A549 (cell line): ENCODE results near the gene CDC45. TPM values are rescaled to one million over a fixed set of nuclear protein-coding genes. Genes with fewer than 3 reads are reported as not detected.

ENCODE experiments used
- ATAC-seq, 2 experiments: fragments of 200-7000 bp in 1 of 2; fragments of >200 bp in 1 of 2; cut with Nextera tagmentation in 1 of 2; cut with Tn5 transposase in 1 of 2; 3 replicates each; pipeline versions ENCODE4 v1.8.0 to v1.9.1; 2018 to 2020; ENCODE audit warnings: mild to moderate bottlenecking in 1 of 2, moderate library complexity in 1 of 2
- CTCF ChIA-PET: fragments of 300-600 bp; sonication (Branson Sonifier 250); formaldehyde crosslinking; extraction: SDS; loops from one replicate; lab custom pipeline; 2021; ENCODE audit warnings: antibody characterized with exemption, inconsistent platforms; lab: Yijun Ruan, JAX
- POLR2A ChIA-PET: fragments of 350-600 bp; formaldehyde crosslinking; extraction: SDS; loops from one replicate; lab custom pipeline; 2021; ENCODE audit warnings: antibody characterized with exemption, inconsistent platforms; lab: Yijun Ruan, JAX
- DNase-seq, 2 experiments: peaks; one replicate each; pipeline versions ENCODE4 v3.0.0 to v3.0.0-alpha.2; 2011 to 2016; ENCODE audit warnings: low read depth in 1 of 2, low spot score in 1 of 2
- FAIRE-seq: peaks from 2 replicates; lab custom pipeline; 2011; peaks lifted over from hg19 to GRCh38; lab: Jason Lieb, UNC
- H3K27ac ChIP-seq, 2 experiments: fragments of >200 bp; sonication (Bioruptor Twin); formaldehyde crosslinking; 3 replicates each; pipeline ENCODE4 v1.5.1; 2016 to 2017
- H3K4me1 ChIP-seq: fragments of >200 bp; sonication (Bioruptor Twin); formaldehyde crosslinking; 3 replicates; pipeline ENCODE4 v1.6.1; 2016
- H3K4me2 ChIP-seq: fragments of >200 bp; sonication (Bioruptor Twin); formaldehyde crosslinking; 3 replicates; pipeline ENCODE4 v1.6.1; 2016
- H3K4me3 ChIP-seq: fragments of >200 bp; sonication (Bioruptor Twin); formaldehyde crosslinking; 3 replicates; pipeline ENCODE4 v1.5.1; 2016
- H3K9me3 ChIP-seq: fragments of >200 bp; sonication (Bioruptor Twin); formaldehyde crosslinking; 3 replicates; pipeline ENCODE4 v1.6.1; 2016
- BHLHE40 ChIP-seq: IDR thresholded peaks from 2 replicates; pipeline ENCODE4 v1.6.1; 2012; ENCODE audit warnings: low read depth, low read length, inconsistent platforms
- CBX8 ChIP-seq: fragments of 200-600 bp; sonication (generic); IDR thresholded peaks from 2 replicates; pipeline ENCODE4 v1.6.1; 2016
- CHD2 ChIP-seq: fragments of 150-350 bp; IDR thresholded peaks from 2 replicates; pipeline ENCODE4 v1.6.1; 2014; ENCODE audit warnings: low read length; ENCODE audit not compliant: partially characterized antibody
- EHF ChIP-seq: fragments of 250-450 bp; sonication (Bioruptor Pico); IDR thresholded peaks from 2 replicates; pipeline ENCODE4 v1.5.0; 2020; ENCODE audit warnings: mild to moderate bottlenecking
- FOSL2 ChIP-seq, 2 experiments: fragments of 450-650 bp in 1 of 2; fragments of >200 bp in 1 of 2; sonication (Bioruptor Twin) in 1 of 2; formaldehyde crosslinking; IDR thresholded peaks; 2 replicates each; pipeline versions ENCODE4 v1.5.0 to v1.6.1; 2016 to 2020; ENCODE audit warnings: mild to moderate bottlenecking in 1 of 2, moderate library complexity in 1 of 2
- FOXS1 ChIP-seq: fragments of 250-450 bp; sonication (Bioruptor Pico); IDR thresholded peaks from 2 replicates; pipeline ENCODE4 v1.5.0; 2020; ENCODE audit warnings: mild to moderate bottlenecking, moderate library complexity
- HEYL ChIP-seq: fragments of 250-450 bp; sonication (Bioruptor Pico); IDR thresholded peaks from 2 replicates; pipeline ENCODE4 v1.8.0; 2021; ENCODE audit warnings: mild to moderate bottlenecking, moderate library complexity
- HOXA7 ChIP-seq: fragments of 250-450 bp; sonication (Bioruptor Pico); IDR thresholded peaks from 2 replicates; pipeline ENCODE4 v1.5.0; 2020; ENCODE audit warnings: mild to moderate bottlenecking, moderate library complexity
- HOXB5 ChIP-seq: fragments of 250-450 bp; sonication (Bioruptor Pico); IDR thresholded peaks from 2 replicates; pipeline ENCODE4 v1.5.0; 2020; ENCODE audit warnings: mild to moderate bottlenecking, moderate library complexity
- JUNB ChIP-seq: fragments of >200 bp; sonication (Bioruptor Twin); formaldehyde crosslinking; IDR thresholded peaks from 2 replicates; pipeline ENCODE4 v1.6.1; 2016
- KDM5A ChIP-seq: fragments of 200-600 bp; sonication (generic); IDR thresholded peaks from 2 replicates; pipeline ENCODE4 v1.6.1; 2016; ENCODE audit warnings: antibody characterized with exemption, mild to moderate bottlenecking
- NR3C1 ChIP-seq: fragments of >200 bp; sonication (Bioruptor Twin); formaldehyde crosslinking; IDR thresholded peaks from 3 replicates; pipeline ENCODE4 v1.6.1; 2017
- SMC3 ChIP-seq: fragments of >200 bp; sonication (Bioruptor Twin); formaldehyde crosslinking; IDR thresholded peaks from 3 replicates; pipeline ENCODE4 v1.6.1; 2018; ENCODE audit warnings: inconsistent platforms
- ZFP36 ChIP-seq: fragments of 450-650 bp; IDR thresholded peaks from 2 replicates; pipeline ENCODE4 v1.6.1; 2014; ENCODE audit warnings: borderline replicate concordance; ENCODE audit not compliant: partially characterized antibody
- ZSCAN20 ChIP-seq: fragments of 250-450 bp; sonication (Bioruptor Pico); IDR thresholded peaks from 2 replicates; pipeline ENCODE4 v1.8.0; 2022; ENCODE audit warnings: mild to moderate bottlenecking, moderate library complexity
- WGBS: methylation state at CpG from one replicate; pipeline ENCODE4 v1.1.6; 2017; ENCODE audit errors: missing lambda C conversion rate; 5-methylcytosine and 5-hydroxymethylcytosine counted together
- polyA plus RNA-seq, 4 experiments: library from polyadenylated mRNA; depleted of rRNA in 3 of 4; stranded (reverse); fragments of >200 nt; fragmentation: RNase III in 1 of 4; extraction: RNeasy Plus Mini Kit Qiagen cat#74134 plus additional on column Dnase treatment in 1 of 4; gene quantifications; 2 replicates in 3 of 4; 3 replicates in 1 of 4; pipeline ENCODE4 v1.2.3, GENCODE V29; 2011 to 2017
- TF ChIP-seq, protein P1 (sequence below): fragments of 250-450 bp; sonication (Bioruptor Pico); IDR thresholded peaks from 2 replicates; pipeline ENCODE4 v1.5.0; 2021; ENCODE audit warnings: mild to moderate bottlenecking, moderate library complexity, borderline replicate concordance
- TF ChIP-seq, protein P2 (sequence below): IDR thresholded peaks from 2 replicates; pipeline ENCODE4 v1.6.1; 2012; ENCODE audit warnings: low read depth, borderline replicate concordance
- TF ChIP-seq, protein P3 (sequence below): fragments of 200-600 bp; sonication (generic); IDR thresholded peaks from 2 replicates; pipeline ENCODE4 v1.6.1; 2016; ENCODE audit warnings: antibody characterized with exemption, mild to moderate bottlenecking, moderate library complexity

CDC45 gene
- polyA plus RNA-seq, 2 of the 4 experiments (the other 2 are of a cell fraction), result 47.2 to 51.6 TPM

- FAIRE-seq (no peak), DNase-seq (no peak)
- 89% methylated on average over 17 of the region's 18 CpGs for WGBS
- Histone ChIP-seq H3K4me1 (no peaks in the 10 kb centered on the region), H3K4me2 (no peak overlapping the region), H3K4me3 (no peak overlapping the region), H3K9me3 (no peaks in the 10 kb centered on the region), H3K27ac (no peak overlapping the region)
- TF ChIP-seq HOXA7 (CRISPR knock-in tag) (no peak), NR3C1 (no peak), FOSL2 (IDR thresholded peaks at IDR 0.05) (no peak), FOSL2 (CRISPR knock-in tag; IDR thresholded peaks at IDR 0.05) (no peak), ZSCAN20 (no peak), CHD2 (no peak), JUNB (no peak), EHF (CRISPR knock-in tag) (no peak), CBX8 (no peak), BHLHE40 (no peak), HOXB5 (no peak)
- TF ChIP-seq, protein P1, sequence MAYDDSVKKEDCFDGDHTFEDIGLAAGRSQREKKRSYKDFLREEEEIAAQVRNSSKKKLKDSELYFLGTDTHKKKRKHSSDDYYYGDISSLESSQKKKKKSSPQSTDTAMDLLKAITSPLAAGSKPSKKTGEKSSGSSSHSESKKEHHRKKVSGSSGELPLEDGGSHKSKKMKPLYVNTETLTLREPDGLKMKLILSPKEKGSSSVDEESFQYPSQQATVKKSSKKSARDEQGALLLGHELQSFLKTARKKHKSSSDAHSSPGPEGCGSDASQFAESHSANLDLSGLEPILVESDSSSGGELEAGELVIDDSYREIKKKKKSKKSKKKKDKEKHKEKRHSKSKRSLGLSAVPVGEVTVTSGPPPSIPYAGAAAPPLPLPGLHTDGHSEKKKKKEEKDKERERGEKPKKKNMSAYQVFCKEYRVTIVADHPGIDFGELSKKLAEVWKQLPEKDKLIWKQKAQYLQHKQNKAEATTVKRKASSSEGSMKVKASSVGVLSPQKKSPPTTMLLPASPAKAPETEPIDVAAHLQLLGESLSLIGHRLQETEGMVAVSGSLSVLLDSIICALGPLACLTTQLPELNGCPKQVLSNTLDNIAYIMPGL (CRISPR knock-in tag), result no peak
- TF ChIP-seq, protein P2, sequence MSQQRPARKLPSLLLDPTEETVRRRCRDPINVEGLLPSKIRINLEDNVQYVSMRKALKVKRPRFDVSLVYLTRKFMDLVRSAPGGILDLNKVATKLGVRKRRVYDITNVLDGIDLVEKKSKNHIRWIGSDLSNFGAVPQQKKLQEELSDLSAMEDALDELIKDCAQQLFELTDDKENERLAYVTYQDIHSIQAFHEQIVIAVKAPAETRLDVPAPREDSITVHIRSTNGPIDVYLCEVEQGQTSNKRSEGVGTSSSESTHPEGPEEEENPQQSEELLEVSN, result no peak
- TF ChIP-seq, all 56 proteins: peak for 0
- no peak for ATAC-seq
- CTCF ChIA-PET, result interaction anchor here (1.1 to 1.9 kb wide), 3 partner anchors 9 to 125 kb away, joined by 3 to 5 read pairs (median 3); no protein-coding TSS in a partner anchor
- POLR2A ChIA-PET, result no interaction called here
These were observed 25.4 kb downstream of the CDC45 start for GRCh38 chr22:19504900-19505734.

DNA sequence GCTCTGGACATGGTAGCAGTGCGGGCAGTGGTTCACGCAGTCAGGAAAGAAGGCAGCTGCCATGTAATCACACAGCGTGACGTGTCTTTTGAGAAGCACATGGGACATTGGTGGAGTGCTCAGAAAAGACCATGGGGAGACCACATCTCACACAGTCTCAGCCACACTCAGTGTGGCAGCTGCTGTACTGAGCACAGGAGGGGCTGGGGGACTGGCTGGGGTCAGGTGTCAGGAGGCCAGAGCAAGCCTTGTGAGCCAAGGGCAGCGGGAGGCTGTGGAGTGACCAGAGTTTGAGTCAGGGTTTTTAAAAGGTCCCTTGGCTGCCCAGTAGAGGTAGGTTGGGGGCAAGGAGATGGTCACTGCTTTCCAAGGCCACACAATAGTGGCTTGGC, 26.0 kb downstream of the CDC45 start:
- H3K4me2 ChIP-seq, result no peak overlapping the region
- POLR2A ChIA-PET, result no interaction called here
- ATAC-seq, result no peak; a peak in 1 of 6 replicates
- CTCF ChIA-PET, result interaction anchor here (1.1 to 1.9 kb wide), 3 partner anchors 8 to 124 kb away, joined by 3 to 5 read pairs (median 3); no protein-coding TSS in a partner anchor
- no peaks in the 10 kb centered on the region for H3K9me3 ChIP-seq
- TF ChIP-seq FOXS1 (no peak), HEYL (CRISPR knock-in tag) (no peak), SMC3 (no peak), KDM5A (no peak), ZFP36 (no peak), ZSCAN20 (no peak)
- TF ChIP-seq, protein P3, sequence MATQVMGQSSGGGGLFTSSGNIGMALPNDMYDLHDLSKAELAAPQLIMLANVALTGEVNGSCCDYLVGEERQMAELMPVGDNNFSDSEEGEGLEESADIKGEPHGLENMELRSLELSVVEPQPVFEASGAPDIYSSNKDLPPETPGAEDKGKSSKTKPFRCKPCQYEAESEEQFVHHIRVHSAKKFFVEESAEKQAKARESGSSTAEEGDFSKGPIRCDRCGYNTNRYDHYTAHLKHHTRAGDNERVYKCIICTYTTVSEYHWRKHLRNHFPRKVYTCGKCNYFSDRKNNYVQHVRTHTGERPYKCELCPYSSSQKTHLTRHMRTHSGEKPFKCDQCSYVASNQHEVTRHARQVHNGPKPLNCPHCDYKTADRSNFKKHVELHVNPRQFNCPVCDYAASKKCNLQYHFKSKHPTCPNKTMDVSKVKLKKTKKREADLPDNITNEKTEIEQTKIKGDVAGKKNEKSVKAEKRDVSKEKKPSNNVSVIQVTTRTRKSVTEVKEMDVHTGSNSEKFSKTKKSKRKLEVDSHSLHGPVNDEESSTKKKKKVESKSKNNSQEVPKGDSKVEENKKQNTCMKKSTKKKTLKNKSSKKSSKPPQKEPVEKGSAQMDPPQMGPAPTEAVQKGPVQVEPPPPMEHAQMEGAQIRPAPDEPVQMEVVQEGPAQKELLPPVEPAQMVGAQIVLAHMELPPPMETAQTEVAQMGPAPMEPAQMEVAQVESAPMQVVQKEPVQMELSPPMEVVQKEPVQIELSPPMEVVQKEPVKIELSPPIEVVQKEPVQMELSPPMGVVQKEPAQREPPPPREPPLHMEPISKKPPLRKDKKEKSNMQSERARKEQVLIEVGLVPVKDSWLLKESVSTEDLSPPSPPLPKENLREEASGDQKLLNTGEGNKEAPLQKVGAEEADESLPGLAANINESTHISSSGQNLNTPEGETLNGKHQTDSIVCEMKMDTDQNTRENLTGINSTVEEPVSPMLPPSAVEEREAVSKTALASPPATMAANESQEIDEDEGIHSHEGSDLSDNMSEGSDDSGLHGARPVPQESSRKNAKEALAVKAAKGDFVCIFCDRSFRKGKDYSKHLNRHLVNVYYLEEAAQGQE, result no peak
- no peak overlapping the region for H3K27ac ChIP-seq
- 95% methylated on average over 5 of the region's 5 CpGs for WGBS
- no peak for FAIRE-seq
- no peak for DNase-seq
- H3K4me1 ChIP-seq, result no peaks in the 10 kb centered on the region
- no peak overlapping the region for H3K4me3 ChIP-seq
